GM10847 (cell line): Measurements from ENCODE around the gene SAMD10.

Source experiments
- POLR2A ChIP-seq: IDR thresholded peaks from 2 replicates; pipeline ENCODE4 v1.6.1; 2011; ENCODE audit not compliant: insufficient read length; ENCODE audit errors: extremely low read depth

Gene SAMD10

DNA sequence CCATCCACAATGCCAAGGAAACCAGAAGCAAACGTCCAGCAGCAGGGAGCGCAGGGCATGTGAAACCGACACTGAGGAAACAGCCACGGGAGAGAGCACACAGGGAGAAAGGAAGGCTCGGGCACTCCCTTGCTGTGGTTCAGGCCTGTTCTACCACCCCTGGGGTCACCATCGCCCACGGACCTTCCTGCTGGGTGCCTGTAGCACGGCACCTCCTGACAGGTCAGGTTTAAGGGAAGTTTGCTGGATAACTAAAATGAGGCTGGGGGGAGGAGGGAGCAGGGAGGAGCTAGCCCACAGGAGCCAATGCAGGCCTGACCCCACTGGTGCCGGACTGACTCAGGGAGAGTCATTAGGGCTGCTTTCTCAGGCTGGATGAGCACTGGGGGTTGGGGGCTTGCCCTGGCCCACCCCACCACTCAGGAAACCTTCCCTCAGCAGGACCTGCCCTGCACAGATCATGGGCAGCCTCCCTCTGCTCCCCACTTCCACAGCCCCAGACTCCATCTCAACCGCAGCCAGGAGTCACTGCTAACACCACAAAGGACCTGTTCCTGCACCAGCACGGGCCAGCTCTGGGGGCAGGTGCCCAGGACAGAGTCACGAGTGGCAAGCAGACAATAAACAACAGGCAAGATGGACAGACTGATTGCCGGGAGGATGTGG lies 25.5 kb downstream of the SAMD10 start:
- TF ChIP-seq POLR2A: no peak

DNA sequence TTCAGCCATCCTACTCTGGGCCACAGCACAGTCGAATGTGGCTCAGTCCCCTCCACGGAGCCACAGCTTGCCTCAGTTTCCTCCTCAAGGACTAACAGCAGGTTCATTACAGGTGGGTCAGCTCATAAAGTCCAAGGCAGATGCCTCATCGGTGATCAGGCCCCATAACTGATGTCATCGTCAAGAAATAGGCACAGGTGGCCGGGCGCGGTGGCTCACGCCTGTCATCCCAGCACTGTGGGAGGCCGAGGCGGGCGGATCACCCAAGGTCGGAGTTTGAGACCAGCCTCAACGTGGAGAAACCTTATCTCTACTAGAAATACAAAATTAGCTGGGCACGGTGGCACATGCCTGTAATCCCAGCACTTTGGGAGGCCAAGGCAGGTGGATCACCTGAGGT lies 26.7 kb downstream of the SAMD10 start:
- no peak for TF ChIP-seq POLR2A

DNA sequence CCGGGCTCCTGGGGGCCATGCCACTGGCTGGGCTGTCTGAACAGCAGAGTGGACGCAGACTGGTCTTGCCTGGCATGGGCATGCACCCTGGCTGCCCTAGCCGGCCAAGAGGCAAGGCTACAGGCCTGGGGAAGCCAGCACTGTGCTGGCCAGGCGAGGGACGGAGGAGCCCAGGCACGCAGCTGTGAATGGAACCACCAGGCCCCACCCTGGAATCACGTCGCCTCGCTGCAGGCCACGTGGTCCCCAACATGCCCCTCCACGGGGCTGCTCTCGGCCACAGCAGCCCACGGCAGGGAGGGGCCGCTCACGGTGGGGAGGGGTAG lies 27.3 kb downstream of the SAMD10 start:
- TF ChIP-seq POLR2A: no peak

- TF ChIP-seq POLR2A: no peak
Observed at GRCh38 chr20:63951398-63952209, 27.8 kb downstream of the SAMD10 start.

DNA sequence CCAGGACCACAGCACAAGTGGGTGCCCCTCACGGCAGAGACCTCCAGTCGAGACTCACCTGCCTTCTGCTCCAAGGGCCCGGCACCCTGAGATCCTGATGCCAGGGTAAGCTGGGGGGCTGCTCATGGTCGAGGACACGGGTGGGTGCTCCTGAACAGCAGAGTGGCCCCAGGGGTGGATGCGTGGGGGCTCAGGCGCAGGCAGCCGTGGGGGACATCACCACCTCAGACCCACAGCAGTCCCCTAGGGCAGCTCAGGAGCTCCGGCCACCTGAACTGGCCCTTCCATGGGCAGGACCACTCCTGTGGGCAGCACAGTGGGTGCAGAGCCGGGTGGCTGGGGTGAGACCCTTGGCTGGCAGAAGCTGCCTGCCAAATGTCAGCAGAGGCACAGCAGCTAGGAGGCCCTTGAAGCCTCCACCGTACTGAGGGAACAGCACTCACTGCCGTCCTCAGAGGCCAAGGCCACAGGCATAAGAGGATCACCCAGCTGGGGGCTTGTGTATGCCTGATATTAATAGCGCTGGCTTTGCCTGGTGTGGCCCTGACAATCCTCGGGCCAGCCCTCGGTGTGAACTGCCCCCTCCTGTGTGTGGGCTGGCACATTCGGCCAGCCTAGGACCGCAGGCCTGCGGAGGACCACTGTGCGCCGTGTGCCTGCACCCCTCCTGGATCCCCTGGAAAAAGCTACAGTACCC lies 28.6 kb downstream of the SAMD10 start:
- no peak for TF ChIP-seq POLR2A

DNA sequence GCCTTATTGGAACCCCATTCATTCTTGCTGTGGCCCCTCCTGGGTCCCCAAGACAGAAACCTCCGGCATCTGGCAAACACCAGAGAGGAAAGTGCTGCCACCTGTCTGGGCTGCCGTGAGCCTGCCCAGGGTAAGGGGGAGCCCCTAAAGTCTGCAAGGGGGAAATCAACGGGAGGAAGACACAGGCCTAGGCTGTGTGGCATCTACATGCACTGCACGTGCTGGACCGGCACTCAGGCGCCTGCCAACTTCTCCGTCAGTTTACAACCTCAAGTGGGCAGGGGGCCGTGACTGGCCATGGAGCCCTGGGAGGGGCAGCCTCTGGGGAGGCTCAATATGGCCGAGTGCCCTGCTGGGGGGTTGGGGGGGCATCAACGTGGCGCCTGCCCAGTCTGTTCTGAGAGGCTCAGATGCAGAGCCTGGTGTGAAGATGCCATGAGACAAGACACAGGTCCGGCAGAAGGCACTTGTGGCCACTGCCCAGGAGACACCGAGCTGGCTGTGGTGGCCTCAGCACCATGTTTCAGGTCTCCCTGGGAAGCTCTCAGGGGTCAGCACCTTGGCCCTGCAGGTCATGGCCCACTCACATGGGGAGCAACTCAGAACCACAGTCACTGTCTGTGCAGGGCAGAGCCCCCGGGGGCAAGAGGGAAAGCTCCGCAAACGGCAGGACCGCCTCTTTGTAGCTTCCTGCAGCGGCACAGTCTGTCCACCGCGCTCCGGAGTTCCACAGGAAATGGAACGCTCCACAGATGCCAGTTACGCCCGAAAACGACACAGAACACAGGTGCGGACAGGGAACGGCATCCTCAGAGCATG lies 31.6 kb downstream of the SAMD10 start:
- TF ChIP-seq POLR2A: no peak

DNA sequence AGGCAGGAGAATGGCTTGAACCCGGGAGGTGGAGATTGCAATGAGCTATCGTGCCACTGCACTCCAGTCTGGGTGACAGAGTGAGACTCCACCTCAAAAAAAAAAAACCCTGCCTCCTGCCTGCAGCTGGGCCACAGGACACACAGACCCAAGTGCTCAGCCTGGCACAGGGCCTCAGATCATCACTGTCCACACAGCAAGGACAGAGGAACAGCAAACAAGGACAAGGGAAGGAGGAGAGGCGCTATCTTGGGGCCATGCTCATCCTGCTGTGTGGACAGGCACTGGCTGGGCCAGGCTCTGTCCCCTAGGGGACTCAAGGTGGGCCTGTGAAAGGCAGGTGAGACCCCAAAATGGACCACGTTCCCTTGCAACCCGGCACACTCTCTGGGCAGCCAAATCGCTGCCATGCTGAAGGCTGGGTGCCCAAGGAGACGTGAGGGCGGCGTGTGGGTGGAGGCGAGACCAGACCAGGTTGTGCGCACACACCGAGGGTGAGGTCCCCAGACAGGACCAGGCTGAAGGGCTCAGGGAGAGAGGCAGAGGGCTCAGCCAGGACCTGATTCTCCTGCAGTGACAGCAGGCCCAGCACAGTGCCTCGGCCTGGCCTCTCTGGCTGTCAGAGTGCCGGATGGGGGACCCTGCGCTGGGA lies 32.3 kb downstream of the SAMD10 start:
- no peak for TF ChIP-seq POLR2A

GRCh38 chr20:63945921-63946920 lies 33.2 kb downstream of the SAMD10 start:
- TF ChIP-seq POLR2A: no peak

DNA sequence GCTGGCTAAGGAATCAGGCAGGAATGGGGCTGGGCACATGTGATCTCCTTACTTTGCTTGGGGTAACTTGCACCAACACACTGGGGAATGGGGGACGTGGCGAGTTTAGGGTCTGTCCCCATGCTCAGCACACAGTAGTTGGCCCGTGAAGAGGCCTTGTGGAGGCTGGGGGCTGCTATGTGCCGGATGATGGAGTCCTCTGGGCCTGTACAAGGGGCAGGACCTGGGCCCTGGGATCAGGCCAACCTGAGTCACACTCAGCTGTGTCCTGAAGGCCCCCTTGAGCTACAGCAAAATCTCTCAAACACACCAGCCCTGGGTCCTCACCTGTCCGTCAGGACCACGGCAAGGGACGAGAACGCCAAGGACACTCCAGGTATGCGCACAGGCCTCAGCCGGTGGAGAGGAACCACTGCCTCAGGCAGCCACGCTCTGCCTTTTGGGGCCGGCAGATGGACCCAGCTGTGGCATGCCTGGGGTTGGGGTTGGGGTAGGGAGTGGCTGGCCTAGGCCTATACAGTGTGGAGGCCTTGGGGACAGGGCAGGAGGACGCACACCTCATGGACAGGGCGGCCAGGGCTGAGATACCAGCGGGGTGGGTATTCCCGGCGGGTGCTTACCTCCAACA lies 34.3 kb downstream of the SAMD10 start:
- no peak for TF ChIP-seq POLR2A

GRCh38 chr20:63944078-63944941 lies 35.1 kb downstream of the SAMD10 start:
- no peak for TF ChIP-seq POLR2A

DNA sequence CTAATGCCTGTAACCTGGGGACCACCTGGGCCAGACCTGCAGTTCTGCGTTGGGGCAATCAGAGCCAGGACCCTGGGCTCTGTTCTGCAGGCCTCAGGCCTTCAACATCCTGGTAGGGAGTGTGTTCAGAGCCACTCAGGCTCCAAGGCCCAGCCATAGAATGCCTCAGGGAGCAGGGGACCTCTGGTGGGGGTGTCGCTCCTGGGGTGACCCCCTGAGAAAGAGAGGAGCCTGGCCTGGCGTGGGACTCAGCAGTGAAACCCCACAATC lies 35.7 kb downstream of the SAMD10 start:
- TF ChIP-seq POLR2A: no peak

DNA sequence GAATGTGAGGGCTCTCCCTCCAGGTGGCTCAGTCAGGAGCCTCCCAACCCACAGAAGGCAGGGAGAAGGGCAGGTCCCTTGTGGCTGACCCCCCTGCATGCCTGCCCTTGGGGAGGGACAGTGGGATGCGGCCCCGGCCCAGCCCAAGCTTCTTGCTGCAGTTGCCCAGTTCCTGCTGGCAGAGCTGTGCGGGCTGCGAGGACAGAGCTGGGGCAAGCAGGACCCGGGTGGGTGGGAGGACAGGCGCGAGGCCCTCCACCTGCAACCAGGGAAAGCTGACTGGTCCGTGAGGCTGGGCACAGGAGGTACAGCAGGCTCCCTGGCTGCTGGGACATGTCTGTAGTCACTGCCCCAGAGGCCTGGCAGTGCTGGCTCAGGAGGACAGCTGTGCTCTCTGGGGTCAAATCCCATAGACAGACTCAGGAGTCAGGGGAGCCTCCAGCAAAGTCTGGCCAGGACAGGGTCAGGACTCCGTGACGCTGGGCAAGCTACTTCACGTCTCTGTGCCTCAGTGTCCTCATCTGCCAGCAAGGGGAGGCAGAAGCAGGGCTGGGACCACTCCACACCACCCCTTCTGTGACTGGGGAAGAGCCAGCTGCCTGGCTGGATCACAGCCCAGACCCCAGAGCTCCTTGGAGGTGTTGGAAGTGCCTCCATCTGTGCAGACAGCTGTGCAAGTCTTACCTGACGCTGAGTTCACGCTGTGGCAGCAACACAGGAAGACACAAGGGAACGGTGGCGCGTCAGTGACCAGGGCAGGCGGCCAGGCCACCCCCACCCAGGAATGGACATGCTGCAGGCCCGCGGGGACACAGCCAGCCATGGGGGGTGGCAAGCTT lies 36.3 kb downstream of the SAMD10 start:
- TF ChIP-seq POLR2A: no peak
